HEK293 (cell line): ENCODE data around the gene CRYBB1.

Experiments used
- CTCF ChIA-PET: fragments of 350-600 bp; formaldehyde crosslinking; extraction: SDS; loops from one replicate; lab custom pipeline; 2021; ENCODE audit warnings: antibody characterized with exemption; lab: Yijun Ruan, JAX
- POLR2A ChIA-PET: fragments of 300-600 bp; formaldehyde crosslinking; extraction: SDS; loops from one replicate; lab custom pipeline; 2020; ENCODE audit warnings: antibody characterized with exemption, inconsistent platforms; lab: Yijun Ruan, JAX
- H3K27ac ChIP-seq: fragments of 200-500 bp; sonication (Bioruptor generic); 2 replicates; pipeline ENCODE4 v1.5.1; 2014; ENCODE audit warnings: low read depth, low read length, control low read depth, inconsistent platforms; ENCODE audit errors: extremely low read depth
- H3K36me3 ChIP-seq, 2 experiments: fragments of 200-500 bp in 1 of 2; sonication (Bioruptor generic) in 1 of 2; 1 replicate in 1 of 2; 2 replicates in 1 of 2; pipeline ENCODE4 v1.5.1; 2014 to 2017; ENCODE audit warnings: inconsistent platforms in 2 of 2, low read length in 2 of 2; ENCODE audit not compliant: control insufficient read depth in 2 of 2, insufficient read depth in 1 of 2
- H3K4me1 ChIP-seq: fragments of 200-500 bp; sonication (Bioruptor generic); 2 replicates; pipeline ENCODE4 v1.5.1; 2014; ENCODE audit warnings: mild to moderate bottlenecking, low read length, inconsistent platforms; ENCODE audit not compliant: control insufficient read depth, insufficient read depth
- H3K4me3 ChIP-seq: 2 replicates; pipeline ENCODE4 v1.5.1; 2011; ENCODE audit warnings: low read depth, mild to moderate bottlenecking, control low read depth, low read length, moderate library complexity
- H3K9me3 ChIP-seq: fragments of 200-500 bp; sonication (Bioruptor generic); 2 replicates; pipeline ENCODE4 v1.5.1; 2014; ENCODE audit warnings: low read depth, low read length, inconsistent platforms; ENCODE audit not compliant: control insufficient read depth, insufficient read depth
- BCL11A ChIP-seq: fragments of 450-650 bp; formaldehyde crosslinking; IDR thresholded peaks from 2 replicates; pipeline ENCODE4 v1.5.1; 2016; ENCODE audit warnings: low read depth, missing biosample characterization, missing genetic modification characterization
- GLI2 ChIP-seq: fragments of 450-650 bp; formaldehyde crosslinking; IDR thresholded peaks from 2 replicates; pipeline ENCODE4; 2017; ENCODE audit warnings: missing biosample characterization, missing genetic modification characterization, low read depth, borderline replicate concordance
- TCF7L2 ChIP-seq: IDR thresholded peaks from 2 replicates; pipeline ENCODE4 v1.6.1; 2011; ENCODE audit warnings: low read depth, mild to moderate bottlenecking, inconsistent platforms, low read length, moderate library complexity, borderline replicate concordance
- ZNF202 ChIP-seq: fragments of 450-650 bp; formaldehyde crosslinking; IDR thresholded peaks from 2 replicates; pipeline ENCODE4 v1.5.1; 2016; ENCODE audit warnings: missing biosample characterization, missing genetic modification characterization, borderline replicate concordance
- ZNF223 ChIP-seq: fragments of 450-650 bp; formaldehyde crosslinking; IDR thresholded peaks from 2 replicates; pipeline ENCODE4 v1.5.1; 2016; ENCODE audit warnings: missing biosample characterization, missing genetic modification characterization
- ZNF394 ChIP-seq: fragments of 450-650 bp; formaldehyde crosslinking; IDR thresholded peaks from 2 replicates; pipeline ENCODE4 v1.5.1; 2016; ENCODE audit warnings: missing biosample characterization, missing genetic modification characterization, mild to moderate bottlenecking, moderate library complexity, borderline replicate concordance
- ZNF404 ChIP-seq: fragments of 450-650 bp; formaldehyde crosslinking; IDR thresholded peaks from 2 replicates; pipeline ENCODE4 v1.5.1; 2017; ENCODE audit warnings: missing biosample characterization, missing genetic modification characterization
- ZNF514 ChIP-seq: fragments of 450-650 bp; formaldehyde crosslinking; IDR thresholded peaks from 2 replicates; pipeline ENCODE4 v1.5.1; 2016; ENCODE audit warnings: missing biosample characterization, missing genetic modification characterization
- ZNF558 ChIP-seq: fragments of 450-650 bp; formaldehyde crosslinking; IDR thresholded peaks from 2 replicates; pipeline ENCODE4 v1.5.1; 2016; ENCODE audit warnings: missing biosample characterization, missing genetic modification characterization
- ZNF561 ChIP-seq: fragments of 450-650 bp; IDR thresholded peaks from 2 replicates; pipeline ENCODE4 v1.5.1; 2018; ENCODE audit warnings: missing biosample characterization, missing genetic modification characterization, borderline replicate concordance
- ZNF624 ChIP-seq: fragments of 450-650 bp; formaldehyde crosslinking; IDR thresholded peaks from 2 replicates; pipeline ENCODE4 v1.5.1; 2017; ENCODE audit warnings: missing biosample characterization, missing genetic modification characterization
- ZNF664 ChIP-seq: fragments of 450-650 bp; formaldehyde crosslinking; IDR thresholded peaks from 2 replicates; pipeline ENCODE4 v1.5.1; 2016; ENCODE audit warnings: missing biosample characterization, missing genetic modification characterization
- ZNF785 ChIP-seq: fragments of 450-650 bp; formaldehyde crosslinking; IDR thresholded peaks from 2 replicates; pipeline ENCODE4 v1.5.1; 2016; ENCODE audit warnings: missing biosample characterization, missing genetic modification characterization
- ZNF791 ChIP-seq: fragments of 450-650 bp; formaldehyde crosslinking; IDR thresholded peaks from 2 replicates; pipeline ENCODE4 v1.5.1; 2016; ENCODE audit warnings: missing biosample characterization, missing genetic modification characterization
- TF ChIP-seq, protein P1 (sequence below): fragments of 450-650 bp; formaldehyde crosslinking; IDR thresholded peaks from 2 replicates; pipeline ENCODE4 v1.5.1; 2016; ENCODE audit warnings: missing biosample characterization, missing genetic modification characterization
- TF ChIP-seq, protein P2 (sequence below): fragments of 450-650 bp; formaldehyde crosslinking; conservative IDR thresholded peaks from 2 replicates; pipeline ENCODE4 v1.5.1; 2016; ENCODE audit warnings: low read depth, missing biosample characterization, missing genetic modification characterization
- TF ChIP-seq, protein P3 (sequence below): fragments of 450-650 bp; formaldehyde crosslinking; IDR thresholded peaks from 2 replicates; pipeline ENCODE4 v1.5.1; 2016; ENCODE audit warnings: missing biosample characterization, missing genetic modification characterization
- TF ChIP-seq, protein P4 (sequence below): fragments of 450-650 bp; formaldehyde crosslinking; IDR thresholded peaks from 2 replicates; pipeline ENCODE4 v1.5.1; 2016; ENCODE audit warnings: missing biosample characterization, missing genetic modification characterization, borderline replicate concordance

The CRYBB1 gene

DNA sequence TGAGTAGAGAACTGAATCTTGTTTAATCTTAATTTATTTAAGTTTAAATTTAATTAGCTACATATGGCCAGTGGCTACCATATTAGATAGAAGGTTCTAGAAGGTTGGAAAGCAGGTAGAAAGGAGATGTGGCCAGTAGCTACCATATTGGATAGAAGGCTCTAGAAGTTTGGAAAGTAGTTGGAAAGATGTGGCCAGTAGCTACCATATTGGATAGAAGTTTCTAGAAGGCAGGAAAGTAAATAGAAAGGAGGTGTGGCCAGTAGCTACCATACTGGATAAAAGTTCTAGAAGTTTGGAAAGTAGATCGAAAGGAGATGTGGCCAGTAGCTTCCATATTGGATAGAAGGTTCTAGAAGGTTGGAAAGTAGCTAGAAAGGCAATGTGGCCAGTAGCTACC lies 6.2 kb upstream of the CRYBB1 start:
- no peaks in the 10 kb centered on the region for H3K4me1 ChIP-seq
- H3K4me3 ChIP-seq = no peak overlapping the region
- ChIA-PET CTCF (interaction anchor here (0.7 to 1.2 kb wide), 4 partner anchors 18 to 257 kb away, joined by 3 to 5 read pairs (median 4); no protein-coding TSS in a partner anchor), POLR2A (no interaction called here)
- no peak overlapping the region for H3K27ac ChIP-seq
- TF ChIP-seq, protein P1, sequence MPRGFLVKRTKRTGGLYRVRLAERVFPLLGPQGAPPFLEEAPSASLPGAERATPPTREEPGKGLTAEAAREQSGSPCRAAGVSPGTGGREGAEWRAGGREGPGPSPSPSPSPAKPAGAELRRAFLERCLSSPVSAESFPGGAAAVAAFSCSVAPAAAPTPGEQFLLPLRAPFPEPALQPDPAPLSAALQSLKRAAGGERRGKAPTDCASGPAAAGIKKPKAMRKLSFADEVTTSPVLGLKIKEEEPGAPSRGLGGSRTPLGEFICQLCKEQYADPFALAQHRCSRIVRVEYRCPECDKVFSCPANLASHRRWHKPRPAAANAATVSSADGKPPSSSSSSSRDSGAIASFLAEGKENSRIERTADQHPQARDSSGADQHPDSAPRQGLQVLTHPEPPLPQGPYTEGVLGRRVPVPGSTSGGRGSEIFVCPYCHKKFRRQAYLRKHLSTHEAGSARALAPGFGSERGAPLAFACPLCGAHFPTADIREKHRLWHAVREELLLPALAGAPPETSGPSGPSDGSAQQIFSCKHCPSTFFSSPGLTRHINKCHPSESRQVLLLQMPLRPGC (tag by site-specific recombination) = no peak
- no peak for TF ChIP-seq ZNF223 (tag by site-specific recombination)
- TF ChIP-seq TCF7L2 = no peak
- TF ChIP-seq ZNF202 = no peak
- no peak for TF ChIP-seq ZNF561 (tag by site-specific recombination)
- TF ChIP-seq ZNF514 (tag by site-specific recombination) = no peak
- no peak for TF ChIP-seq ZNF664 (tag by site-specific recombination)
- no peaks in the 10 kb centered on the region for H3K9me3 ChIP-seq
- H3K36me3 ChIP-seq = no peaks in the 10 kb centered on the region

DNA sequence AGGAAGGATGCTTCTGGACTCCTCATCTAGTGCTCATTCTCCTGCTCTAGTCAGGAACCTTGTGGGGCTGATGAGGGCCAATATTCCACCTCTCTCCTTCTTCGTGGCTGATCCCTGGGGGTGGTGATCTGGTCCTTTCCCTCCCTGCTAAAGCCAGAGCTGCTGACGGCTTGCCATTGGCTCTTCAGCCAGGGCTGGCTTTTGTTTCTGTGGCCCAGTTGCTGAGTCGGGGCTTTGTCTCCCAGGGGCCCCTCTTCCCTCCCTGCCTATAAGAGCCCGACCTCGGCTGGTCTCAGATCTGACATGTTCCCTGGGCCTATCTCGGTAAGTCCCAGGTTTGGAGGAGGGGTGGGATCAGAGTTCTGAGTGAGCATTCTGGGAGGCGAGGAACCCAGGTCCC lies 3.8 kb upstream of the CRYBB1 start, which contains the start of gene CRYBA4:
Gene CRYBA4, plus strand, starts transcription at position 301 of the 400 bp plus-strand sequence. CDS start 634 bp downstream, outside the sequence.
- H3K36me3 ChIP-seq = no peaks in the 10 kb centered on the region
- TF ChIP-seq, protein P2, sequence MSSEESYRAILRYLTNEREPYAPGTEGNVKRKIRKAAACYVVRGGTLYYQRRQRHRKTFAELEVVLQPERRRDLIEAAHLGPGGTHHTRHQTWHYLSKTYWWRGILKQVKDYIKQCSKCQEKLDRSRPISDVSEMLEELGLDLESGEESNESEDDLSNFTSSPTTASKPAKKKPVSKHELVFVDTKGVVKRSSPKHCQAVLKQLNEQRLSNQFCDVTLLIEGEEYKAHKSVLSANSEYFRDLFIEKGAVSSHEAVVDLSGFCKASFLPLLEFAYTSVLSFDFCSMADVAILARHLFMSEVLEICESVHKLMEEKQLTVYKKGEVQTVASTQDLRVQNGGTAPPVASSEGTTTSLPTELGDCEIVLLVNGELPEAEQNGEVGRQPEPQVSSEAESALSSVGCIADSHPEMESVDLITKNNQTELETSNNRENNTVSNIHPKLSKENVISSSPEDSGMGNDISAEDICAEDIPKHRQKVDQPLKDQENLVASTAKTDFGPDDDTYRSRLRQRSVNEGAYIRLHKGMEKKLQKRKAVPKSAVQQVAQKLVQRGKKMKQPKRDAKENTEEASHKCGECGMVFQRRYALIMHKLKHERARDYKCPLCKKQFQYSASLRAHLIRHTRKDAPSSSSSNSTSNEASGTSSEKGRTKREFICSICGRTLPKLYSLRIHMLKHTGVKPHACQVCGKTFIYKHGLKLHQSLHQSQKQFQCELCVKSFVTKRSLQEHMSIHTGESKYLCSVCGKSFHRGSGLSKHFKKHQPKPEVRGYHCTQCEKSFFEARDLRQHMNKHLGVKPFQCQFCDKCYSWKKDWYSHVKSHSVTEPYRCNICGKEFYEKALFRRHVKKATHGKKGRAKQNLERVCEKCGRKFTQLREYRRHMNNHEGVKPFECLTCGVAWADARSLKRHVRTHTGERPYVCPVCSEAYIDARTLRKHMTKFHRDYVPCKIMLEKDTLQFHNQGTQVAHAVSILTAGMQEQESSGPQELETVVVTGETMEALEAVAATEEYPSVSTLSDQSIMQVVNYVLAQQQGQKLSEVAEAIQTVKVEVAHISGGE (tag by site-specific recombination) = no peak
- TF ChIP-seq, protein P3, sequence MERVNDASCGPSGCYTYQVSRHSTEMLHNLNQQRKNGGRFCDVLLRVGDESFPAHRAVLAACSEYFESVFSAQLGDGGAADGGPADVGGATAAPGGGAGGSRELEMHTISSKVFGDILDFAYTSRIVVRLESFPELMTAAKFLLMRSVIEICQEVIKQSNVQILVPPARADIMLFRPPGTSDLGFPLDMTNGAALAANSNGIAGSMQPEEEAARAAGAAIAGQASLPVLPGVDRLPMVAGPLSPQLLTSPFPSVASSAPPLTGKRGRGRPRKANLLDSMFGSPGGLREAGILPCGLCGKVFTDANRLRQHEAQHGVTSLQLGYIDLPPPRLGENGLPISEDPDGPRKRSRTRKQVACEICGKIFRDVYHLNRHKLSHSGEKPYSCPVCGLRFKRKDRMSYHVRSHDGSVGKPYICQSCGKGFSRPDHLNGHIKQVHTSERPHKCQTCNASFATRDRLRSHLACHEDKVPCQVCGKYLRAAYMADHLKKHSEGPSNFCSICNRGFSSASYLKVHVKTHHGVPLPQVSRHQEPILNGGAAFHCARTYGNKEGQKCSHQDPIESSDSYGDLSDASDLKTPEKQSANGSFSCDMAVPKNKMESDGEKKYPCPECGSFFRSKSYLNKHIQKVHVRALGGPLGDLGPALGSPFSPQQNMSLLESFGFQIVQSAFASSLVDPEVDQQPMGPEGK = no peak
- TF ChIP-seq ZNF791 = no peak
- TF ChIP-seq BCL11A (tag by site-specific recombination) = no peak
- TF ChIP-seq ZNF394 = no peak
- TF ChIP-seq GLI2 = no peak
- TF ChIP-seq, protein P4, sequence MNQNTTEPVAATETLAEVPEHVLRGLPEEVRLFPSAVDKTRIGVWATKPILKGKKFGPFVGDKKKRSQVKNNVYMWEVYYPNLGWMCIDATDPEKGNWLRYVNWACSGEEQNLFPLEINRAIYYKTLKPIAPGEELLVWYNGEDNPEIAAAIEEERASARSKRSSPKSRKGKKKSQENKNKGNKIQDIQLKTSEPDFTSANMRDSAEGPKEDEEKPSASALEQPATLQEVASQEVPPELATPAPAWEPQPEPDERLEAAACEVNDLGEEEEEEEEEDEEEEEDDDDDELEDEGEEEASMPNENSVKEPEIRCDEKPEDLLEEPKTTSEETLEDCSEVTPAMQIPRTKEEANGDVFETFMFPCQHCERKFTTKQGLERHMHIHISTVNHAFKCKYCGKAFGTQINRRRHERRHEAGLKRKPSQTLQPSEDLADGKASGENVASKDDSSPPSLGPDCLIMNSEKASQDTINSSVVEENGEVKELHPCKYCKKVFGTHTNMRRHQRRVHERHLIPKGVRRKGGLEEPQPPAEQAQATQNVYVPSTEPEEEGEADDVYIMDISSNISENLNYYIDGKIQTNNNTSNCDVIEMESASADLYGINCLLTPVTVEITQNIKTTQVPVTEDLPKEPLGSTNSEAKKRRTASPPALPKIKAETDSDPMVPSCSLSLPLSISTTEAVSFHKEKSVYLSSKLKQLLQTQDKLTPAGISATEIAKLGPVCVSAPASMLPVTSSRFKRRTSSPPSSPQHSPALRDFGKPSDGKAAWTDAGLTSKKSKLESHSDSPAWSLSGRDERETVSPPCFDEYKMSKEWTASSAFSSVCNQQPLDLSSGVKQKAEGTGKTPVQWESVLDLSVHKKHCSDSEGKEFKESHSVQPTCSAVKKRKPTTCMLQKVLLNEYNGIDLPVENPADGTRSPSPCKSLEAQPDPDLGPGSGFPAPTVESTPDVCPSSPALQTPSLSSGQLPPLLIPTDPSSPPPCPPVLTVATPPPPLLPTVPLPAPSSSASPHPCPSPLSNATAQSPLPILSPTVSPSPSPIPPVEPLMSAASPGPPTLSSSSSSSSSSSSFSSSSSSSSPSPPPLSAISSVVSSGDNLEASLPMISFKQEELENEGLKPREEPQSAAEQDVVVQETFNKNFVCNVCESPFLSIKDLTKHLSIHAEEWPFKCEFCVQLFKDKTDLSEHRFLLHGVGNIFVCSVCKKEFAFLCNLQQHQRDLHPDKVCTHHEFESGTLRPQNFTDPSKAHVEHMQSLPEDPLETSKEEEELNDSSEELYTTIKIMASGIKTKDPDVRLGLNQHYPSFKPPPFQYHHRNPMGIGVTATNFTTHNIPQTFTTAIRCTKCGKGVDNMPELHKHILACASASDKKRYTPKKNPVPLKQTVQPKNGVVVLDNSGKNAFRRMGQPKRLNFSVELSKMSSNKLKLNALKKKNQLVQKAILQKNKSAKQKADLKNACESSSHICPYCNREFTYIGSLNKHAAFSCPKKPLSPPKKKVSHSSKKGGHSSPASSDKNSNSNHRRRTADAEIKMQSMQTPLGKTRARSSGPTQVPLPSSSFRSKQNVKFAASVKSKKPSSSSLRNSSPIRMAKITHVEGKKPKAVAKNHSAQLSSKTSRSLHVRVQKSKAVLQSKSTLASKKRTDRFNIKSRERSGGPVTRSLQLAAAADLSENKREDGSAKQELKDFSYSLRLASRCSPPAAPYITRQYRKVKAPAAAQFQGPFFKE (tag by site-specific recombination) = no peak
- no peak for TF ChIP-seq ZNF404 (tag by site-specific recombination)
- TF ChIP-seq ZNF624 (tag by site-specific recombination) = no peak
- no peak for TF ChIP-seq ZNF785
- no peak for TF ChIP-seq ZNF558 (tag by site-specific recombination)
- H3K4me1 ChIP-seq = no peaks in the 10 kb centered on the region
- H3K9me3 ChIP-seq = no peaks in the 10 kb centered on the region
- ChIA-PET POLR2A (no interaction called here), CTCF (interaction anchor here (0.6 kb wide), 4 partner anchors 9 to 253 kb away, joined by 3 to 4 read pairs (median 3); no protein-coding TSS in a partner anchor)
- H3K27ac ChIP-seq = no peak within 1 kb of the TSS
- H3K4me3 ChIP-seq = no peak within 1 kb of the TSS
